GM19395 (cell line): ENCODE results near the gene TFIP11.

Experiments used
- ATAC-seq: cut with Tn5 transposase; IDR thresholded peaks from one replicate; pipeline ENCODE4 v1.9.1; 2021; ENCODE audit warnings: mild to moderate bottlenecking, moderate library complexity; ENCODE audit not compliant: unreplicated experiment

TFIP11 gene

GRCh38 chr22:26479792-26480610 is 32.3 kb downstream of the TFIP11 start:
- no peak for ATAC-seq

GRCh38 chr22:26479043-26479791 is 33.1 kb downstream of the TFIP11 start:
- ATAC-seq, result no peak

GRCh38 chr22:26477341-26477731 is 34.9 kb downstream of the TFIP11 start:
- ATAC-seq, result no peak

- ATAC-seq, result no peak
Observed at GRCh38 chr22:26476705-26477340, 35.5 kb downstream of the TFIP11 start.

GRCh38 chr22:26474682-26475081 is 37.6 kb downstream of the TFIP11 start:
- no peak for ATAC-seq

GRCh38 chr22:26471522-26471921 is 40.8 kb downstream of the TFIP11 start:
- ATAC-seq, result no peak

GRCh38 chr22:26470807-26471206 is 41.5 kb downstream of the TFIP11 start:
- ATAC-seq, result no peak

GRCh38 chr22:26466196-26466595 is 46.1 kb downstream of the TFIP11 start:
- no peak for ATAC-seq

- no peak for ATAC-seq
Observed at GRCh38 chr22:26464312-26464711, 48.0 kb downstream of the TFIP11 start.

- ATAC-seq, result no peak
Observed at GRCh38 chr22:26463688-26464087, 48.6 kb downstream of the TFIP11 start.

- no peak for ATAC-seq
Observed at GRCh38 chr22:26463101-26463661, 49.1 kb downstream of the TFIP11 start.

GRCh38 chr22:26462641-26463040 is 49.6 kb downstream of the TFIP11 start:
- no peak for ATAC-seq

GRCh38 chr22:26462051-26462450 is 50.2 kb downstream of the TFIP11 start:
- ATAC-seq, result no peak

GRCh38 chr22:26461188-26461810 is 51.0 kb downstream of the TFIP11 start:
- ATAC-seq, result no peak

GRCh38 chr22:26460202-26460601 is 52.1 kb downstream of the TFIP11 start:
- ATAC-seq, result no peak

GRCh38 chr22:26457661-26458272 is 54.5 kb downstream of the TFIP11 start:
- ATAC-seq, result no peak

GRCh38 chr22:26453812-26454500 is 58.3 kb downstream of the TFIP11 start:
- ATAC-seq, result no peak

- ATAC-seq, result no peak
Observed at GRCh38 chr22:26453216-26453615, 59.1 kb downstream of the TFIP11 start.

GRCh38 chr22:26452236-26453016 is 59.8 kb downstream of the TFIP11 start:
- ATAC-seq, result no peak
